Activated T-helper 1 cell treated with anti-CD3 and anti-CD28 coated beads, Interleukin-12 subunit alpha, Interleukin-12 subunit beta, Interleukin-2, Interleukin-4 antibody, amounts not matched to agents 30 ng/mL and 10 ng/mL and 1 ng/mL, durations not matched to agents 14 hours and 24 hours and 36 hours (primary cell): Measurements from ENCODE around the gene KCNJ8. TPM values are rescaled to one million over a fixed set of nuclear protein-coding genes. Genes with fewer than 3 reads are reported as not detected.

Experiments used
- DNase-seq: peaks from one replicate; pipeline ENCODE4 v3.0.0; 2021; ENCODE audit warnings: low spot score
- H3K27ac Mint-ChIP-seq: one replicate; pipeline ENCODE4 v1.8.0; 2021; ENCODE audit warnings: mild to moderate bottlenecking, mixed read lengths
- H3K27me3 Mint-ChIP-seq: one replicate; pipeline ENCODE4 v1.8.0; 2022; ENCODE audit warnings: mild to moderate bottlenecking, moderate library complexity, mixed read lengths; ENCODE audit not compliant: insufficient read depth
- H3K36me3 Mint-ChIP-seq: one replicate; pipeline ENCODE4 v1.8.0; 2021; ENCODE audit warnings: low read depth, mixed read lengths
- H3K4me1 Mint-ChIP-seq: one replicate; pipeline ENCODE4 v1.8.0; 2021; ENCODE audit warnings: low read depth, mixed read lengths
- H3K4me3 Mint-ChIP-seq: one replicate; pipeline ENCODE4 v1.8.0; 2021; ENCODE audit warnings: mild to moderate bottlenecking, moderate library complexity, mixed read lengths
- H3K9me3 Mint-ChIP-seq: one replicate; pipeline ENCODE4 v1.8.0; 2021; ENCODE audit warnings: mixed read lengths
- intact Hi-C: fragments of 100-400 bp; cut with micrococcal nuclease; formaldehyde crosslinking; loops from one replicate; pipeline ENCODE4 v1.15.1; 2024
- total RNA-seq: library from RNA; stranded (reverse); gene quantifications from 2 replicates; pipeline ENCODE4 v1.2.3, GENCODE V29; 2022

The KCNJ8 gene
- total RNA-seq, 1 donor from 2014 or later: not detected

GRCh38 chr12:21773806-21774205 lies 700 bp downstream of the KCNJ8 start:
- H3K4me3 Mint-ChIP-seq: no peak overlapping the region
- H3K27me3 Mint-ChIP-seq: peaks cover 40% of the 10 kb centered on the region

DNA sequence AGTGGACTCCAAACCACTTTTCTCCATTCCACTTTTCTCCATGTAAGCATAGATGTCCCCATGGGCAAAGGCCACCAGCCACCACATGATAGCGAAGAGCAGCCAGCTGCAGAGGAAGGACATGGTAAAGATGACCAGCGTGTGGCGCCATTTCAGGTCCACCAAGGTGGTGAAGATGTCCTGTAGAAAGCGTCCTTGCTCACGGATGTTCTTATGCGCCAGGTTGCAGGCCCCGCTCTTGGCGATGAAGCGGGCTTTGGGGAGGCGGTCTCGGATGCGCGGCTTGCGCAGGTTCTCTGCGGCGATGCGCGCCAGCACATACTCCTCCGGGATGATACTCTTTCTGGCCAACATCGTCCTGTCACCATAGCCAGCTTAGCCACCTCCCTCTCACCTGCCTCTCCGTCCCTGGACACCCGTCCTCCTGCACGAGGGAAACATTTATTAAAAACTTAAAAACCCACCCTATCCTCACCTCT lies 1.2 kb downstream of the KCNJ8 start:
- H3K4me1 Mint-ChIP-seq: no peaks in the 10 kb centered on the region
- H3K27ac Mint-ChIP-seq: no peak overlapping the region
- no peak overlapping the region for H3K4me3 Mint-ChIP-seq
- no peak for DNase-seq
- no peaks in the 10 kb centered on the region for H3K36me3 Mint-ChIP-seq
- no peaks in the 10 kb centered on the region for H3K9me3 Mint-ChIP-seq
- intact Hi-C loops: loop anchor here (10.0 kb wide), 1 partner anchor 561 kb away; the partner anchor contains the start of gene ST8SIA1
- H3K27me3 Mint-ChIP-seq: peaks cover 40% of the 10 kb centered on the region

More at GRCh38 chr12:21773806-21774205, 700 bp downstream of the KCNJ8 start:
- Mint-ChIP-seq H3K36me3 (no peaks in the 10 kb centered on the region), H3K4me1 (no peaks in the 10 kb centered on the region), H3K9me3 (no peaks in the 10 kb centered on the region), H3K27ac (no peak overlapping the region)
- DNase-seq: no peak
- intact Hi-C loops: loop anchor here (10.0 kb wide), 1 partner anchor 561 kb away; the partner anchor contains the start of gene ST8SIA1

GRCh38 chr12:21771311-21771710 lies 3.2 kb downstream of the KCNJ8 start:
- Mint-ChIP-seq H3K27ac (no peak overlapping the region), H3K27me3 (peaks cover 31% of the 10 kb centered on the region), H3K4me3 (no peak overlapping the region), H3K36me3 (no peaks in the 10 kb centered on the region), H3K9me3 (no peaks in the 10 kb centered on the region), H3K4me1 (no peaks in the 10 kb centered on the region)
- intact Hi-C loops: loop anchor here (10.0 kb wide), 1 partner anchor 563 kb away; the partner anchor contains the start of gene ST8SIA1
- DNase-seq: no peak

- no peaks in the 10 kb centered on the region for H3K36me3 Mint-ChIP-seq
- DNase-seq: no peak
- no peak overlapping the region for H3K27ac Mint-ChIP-seq
- H3K9me3 Mint-ChIP-seq: no peaks in the 10 kb centered on the region
- H3K27me3 Mint-ChIP-seq: peaks cover 20% of the 10 kb centered on the region
- intact Hi-C loops: no loop called here
- H3K4me3 Mint-ChIP-seq: no peak overlapping the region
- no peaks in the 10 kb centered on the region for H3K4me1 Mint-ChIP-seq
Observed at GRCh38 chr12:21769307-21769706, 5.2 kb downstream of the KCNJ8 start.

DNA sequence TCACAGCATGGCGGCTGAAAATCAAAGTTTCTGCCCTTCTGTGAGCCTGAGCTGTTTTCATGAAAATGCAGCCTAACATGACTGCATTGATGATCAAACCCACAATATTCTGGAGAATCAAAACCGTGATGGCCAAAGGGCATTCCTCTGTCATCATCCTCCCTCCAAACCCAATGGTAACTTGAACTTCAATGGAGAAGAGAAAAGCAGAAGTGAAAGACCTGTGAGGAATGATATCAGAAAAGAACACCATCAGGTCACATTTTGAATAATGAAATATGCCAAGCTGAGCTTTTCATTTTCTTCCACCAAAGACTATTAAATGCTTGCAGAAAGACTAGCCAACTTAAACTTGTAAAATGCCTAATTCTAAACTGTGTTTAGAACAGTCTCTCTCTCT lies 8.1 kb downstream of the KCNJ8 start:
- no peaks in the 10 kb centered on the region for H3K4me1 Mint-ChIP-seq
- H3K4me3 Mint-ChIP-seq: no peak overlapping the region
- no peak overlapping the region for H3K27ac Mint-ChIP-seq
- no peaks in the 10 kb centered on the region for H3K9me3 Mint-ChIP-seq
- no peak for DNase-seq
- H3K36me3 Mint-ChIP-seq: no peaks in the 10 kb centered on the region
- intact Hi-C loops: no loop called here
- peaks cover 9% of the 10 kb centered on the region for H3K27me3 Mint-ChIP-seq

DNA sequence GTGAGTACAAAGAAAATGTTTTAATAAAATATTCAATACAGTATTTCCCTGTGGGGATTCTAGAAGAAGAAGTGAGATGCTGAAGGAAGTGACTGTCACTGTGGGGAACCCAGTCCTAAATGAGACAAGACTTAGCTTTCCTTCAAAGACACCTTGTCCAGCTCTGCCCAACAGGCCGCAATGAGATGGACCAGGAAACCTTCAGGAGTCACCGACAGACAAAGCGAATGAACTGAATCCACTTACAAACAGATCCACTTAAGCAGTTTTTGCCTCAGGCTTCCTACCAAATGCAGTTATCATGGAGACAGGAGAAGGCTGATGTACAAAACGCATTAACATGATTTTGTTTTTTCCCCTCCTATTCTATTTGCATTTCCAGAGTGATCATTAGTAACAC lies 9.6 kb downstream of the KCNJ8 start:
- no peak for DNase-seq
- Mint-ChIP-seq H3K4me1 (no peaks in the 10 kb centered on the region), H3K27ac (no peak overlapping the region), H3K4me3 (no peak overlapping the region), H3K27me3 (peaks cover 2% of the 10 kb centered on the region), H3K36me3 (no peaks in the 10 kb centered on the region), H3K9me3 (no peaks in the 10 kb centered on the region)
- intact Hi-C loops: no loop called here

DNA sequence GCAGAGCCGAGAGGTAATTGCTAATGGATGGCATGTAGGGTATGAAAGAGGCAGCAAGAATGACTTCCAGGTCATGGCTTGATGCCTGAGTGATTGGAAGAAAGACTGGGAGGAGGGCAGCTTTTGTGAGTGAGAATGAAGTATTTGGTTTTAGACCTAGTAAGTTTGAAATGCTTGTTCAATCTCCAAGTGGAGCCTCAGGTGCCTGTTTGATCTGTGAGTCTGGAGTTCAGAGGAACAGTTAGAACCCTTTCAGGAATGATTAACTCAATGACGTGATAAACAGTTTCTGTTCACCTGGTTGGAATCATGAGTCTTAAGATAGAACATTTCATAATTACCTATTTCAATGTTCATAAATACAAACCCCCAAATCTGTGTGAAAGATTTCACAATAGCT lies 10.4 kb downstream of the KCNJ8 start:
- Mint-ChIP-seq H3K27me3 (peaks cover 2% of the 10 kb centered on the region), H3K4me3 (no peak overlapping the region), H3K27ac (no peak overlapping the region), H3K36me3 (no peaks in the 10 kb centered on the region), H3K4me1 (no peaks in the 10 kb centered on the region), H3K9me3 (no peaks in the 10 kb centered on the region)
- intact Hi-C loops: no loop called here
- DNase-seq: no peak

GRCh38 chr12:21763531-21763930 lies 11.0 kb downstream of the KCNJ8 start:
- no peaks in the 10 kb centered on the region for H3K9me3 Mint-ChIP-seq
- no peaks in the 10 kb centered on the region for H3K36me3 Mint-ChIP-seq
- H3K27ac Mint-ChIP-seq: no peak overlapping the region
- H3K4me1 Mint-ChIP-seq: no peaks in the 10 kb centered on the region
- intact Hi-C loops: no loop called here
- H3K4me3 Mint-ChIP-seq: no peak overlapping the region
- peaks cover 2% of the 10 kb centered on the region for H3K27me3 Mint-ChIP-seq
- DNase-seq: no peak

- peaks cover 3% of the 10 kb centered on the region for H3K27me3 Mint-ChIP-seq
- H3K36me3 Mint-ChIP-seq: no peaks in the 10 kb centered on the region
- intact Hi-C loops: no loop called here
- DNase-seq: no peak
- H3K9me3 Mint-ChIP-seq: no peaks in the 10 kb centered on the region
- no peaks in the 10 kb centered on the region for H3K4me1 Mint-ChIP-seq
- H3K4me3 Mint-ChIP-seq: no peak overlapping the region
- H3K27ac Mint-ChIP-seq: no peak overlapping the region
Observed at GRCh38 chr12:21759737-21760136, 14.8 kb downstream of the KCNJ8 start.

DNA sequence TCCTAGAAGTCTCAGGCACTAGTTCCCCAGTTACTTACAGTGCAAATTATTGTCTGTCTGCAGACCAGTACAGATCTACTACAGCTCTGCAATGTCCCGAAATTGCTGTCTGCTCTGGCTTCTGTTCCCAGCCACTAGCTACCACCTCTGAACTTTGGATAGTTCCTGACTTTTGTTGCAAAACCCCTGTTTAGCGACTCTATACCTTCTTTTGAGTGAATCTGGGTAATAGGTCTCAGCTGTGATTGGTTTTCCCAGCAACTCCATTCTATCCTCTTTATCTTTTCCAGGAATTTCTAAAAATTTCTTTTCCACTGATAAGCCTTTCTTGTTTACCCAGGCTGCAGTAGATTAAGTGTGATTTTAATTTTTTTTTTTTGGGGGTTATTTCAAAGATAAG lies 16.8 kb downstream of the KCNJ8 start:
- intact Hi-C loops: no loop called here
- Mint-ChIP-seq H3K4me1 (no peaks in the 10 kb centered on the region), H3K27ac (no peak overlapping the region), H3K4me3 (no peak overlapping the region), H3K9me3 (no peaks in the 10 kb centered on the region), H3K27me3 (peaks cover 1% of the 10 kb centered on the region), H3K36me3 (no peaks in the 10 kb centered on the region)
- DNase-seq: no peak

- Mint-ChIP-seq H3K4me3 (no peak overlapping the region), H3K4me1 (no peaks in the 10 kb centered on the region), H3K36me3 (no peaks in the 10 kb centered on the region), H3K27me3 (peaks cover 1% of the 10 kb centered on the region), H3K9me3 (no peaks in the 10 kb centered on the region), H3K27ac (no peak overlapping the region)
- no peak for DNase-seq
- intact Hi-C loops: no loop called here
Observed at GRCh38 chr12:21756699-21757098, 17.8 kb downstream of the KCNJ8 start.

- Mint-ChIP-seq H3K4me3 (no peak overlapping the region), H3K27ac (no peak overlapping the region), H3K4me1 (no peaks in the 10 kb centered on the region), H3K9me3 (no peaks in the 10 kb centered on the region), H3K36me3 (no peaks in the 10 kb centered on the region), H3K27me3 (no peaks in the 10 kb centered on the region)
- intact Hi-C loops: no loop called here
- DNase-seq: no peak
Observed at GRCh38 chr12:21751517-21751916, 23.0 kb downstream of the KCNJ8 start.

DNA sequence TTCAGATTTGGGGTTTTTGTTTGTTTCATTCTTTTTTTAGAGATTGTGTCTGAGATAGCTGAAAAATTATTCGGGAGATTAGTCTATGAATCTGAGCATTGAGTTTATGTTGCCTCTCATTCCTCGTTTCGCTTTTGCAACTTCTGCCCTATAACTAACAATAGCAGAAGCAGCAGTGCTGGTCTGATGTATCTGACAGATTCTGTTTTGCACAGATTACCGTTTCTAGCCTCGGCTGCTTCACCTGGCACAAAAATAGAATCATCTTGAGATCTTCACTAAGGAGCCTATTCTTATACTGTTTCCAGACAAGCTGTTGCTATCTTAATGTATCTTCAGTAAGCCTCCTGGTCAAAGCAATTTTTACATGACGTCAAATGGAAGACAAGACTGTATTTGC lies 29.2 kb downstream of the KCNJ8 start:
- Mint-ChIP-seq H3K27me3 (no peaks in the 10 kb centered on the region), H3K4me1 (no peaks in the 10 kb centered on the region), H3K36me3 (no peaks in the 10 kb centered on the region), H3K4me3 (no peak overlapping the region), H3K27ac (no peak overlapping the region), H3K9me3 (no peaks in the 10 kb centered on the region)
- intact Hi-C loops: no loop called here
- no peak for DNase-seq

GRCh38 chr12:21731144-21731543 lies 43.4 kb downstream of the KCNJ8 start:
- H3K36me3 Mint-ChIP-seq: no peaks in the 10 kb centered on the region
- DNase-seq: no peak
- H3K9me3 Mint-ChIP-seq: peaks cover 4% of the 10 kb centered on the region
- intact Hi-C loops: no loop called here
- H3K27ac Mint-ChIP-seq: no peak overlapping the region
- H3K4me3 Mint-ChIP-seq: no peak overlapping the region
- H3K27me3 Mint-ChIP-seq: no peaks in the 10 kb centered on the region
- no peaks in the 10 kb centered on the region for H3K4me1 Mint-ChIP-seq
